ENCODE measurements around the gene GTPBP4. TPM values are rescaled to one million over a fixed set of nuclear protein-coding genes. Genes with fewer than 3 reads are reported as not detected.

The GTPBP4 gene
- total and polyA plus RNA-seq, 9 of the 15 experiments (the other 6 are each of a cell fraction or from before 2014, with no cell fraction given) = 79.0 to 155 (median 128) TPM

DNA sequence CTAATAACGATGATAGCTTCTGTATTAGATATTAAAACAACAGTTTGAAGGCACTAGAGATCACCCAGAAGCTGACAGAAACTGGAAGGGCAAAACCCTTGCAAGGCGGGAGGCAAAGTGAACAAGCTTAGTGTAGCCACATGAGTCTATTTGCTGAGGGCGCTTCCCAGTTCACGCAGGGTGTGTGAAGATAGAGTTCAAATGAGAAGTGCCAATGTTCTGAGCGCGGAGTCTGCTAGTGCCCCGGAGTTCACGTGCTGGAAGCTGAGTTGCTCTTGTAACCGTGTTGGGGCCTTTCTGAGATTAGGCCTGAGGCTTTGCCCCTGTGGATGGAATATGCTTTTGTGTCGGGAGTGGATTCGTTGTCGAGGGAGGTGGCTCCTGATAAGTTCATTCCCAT is 16.6 kb upstream of the GTPBP4 start:
- WGBS (ENCODE audit: insufficient coverage, low coverage, missing lambda C conversion rate) = 15% methylated on average over 12 of the region's 12 CpGs
- Histone ChIP-seq H3K27me3 (ENCODE audit: control insufficient read depth in 2 of 2, insufficient read depth in 2 of 2, low read length in 2 of 2) (peaks cover 36 to 43% of the 10 kb centered on the region in 2 experiments), H3K36me3 (ENCODE audit: control insufficient read depth, insufficient read depth, low read length) (no peaks in the 10 kb centered on the region), H3K79me2 (ENCODE audit: control insufficient read depth, insufficient read depth, low read length) (no peaks in the 10 kb centered on the region), H3K4me1 (replicated peaks in 1 of 2; ENCODE audit: control insufficient read depth in 2 of 2, insufficient read depth in 2 of 2, low read length in 2 of 2) (0 out of 5 replicates have a peak, but pooled peaks cover 0 to 3% of the 10 kb centered on the region in 2 experiments), H2AFZ (ENCODE audit: low read depth, low read length) (no peak overlapping the region), H3K27ac (ENCODE audit: extremely low read depth, low read depth, low read length) (no peak overlapping the region), H3K9ac (ENCODE audit: insufficient read depth in 1 of 2, low read depth in 2 of 2, low read length in 2 of 2) (no peak overlapping the region), H3K9me3 (replicated peaks; ENCODE audit: control insufficient read depth, insufficient read depth, low read depth, low read length) (peaks cover 4% of the 10 kb centered on the region), H4K20me1 (replicated peaks; ENCODE audit: control insufficient read depth, insufficient read depth, low read length) (no peaks in the 10 kb centered on the region; the same call in 1 of the 2 replicates), H3K4me3 (no peak overlapping the region), H3K4me2 (ENCODE audit: insufficient read depth, low read length) (no peak overlapping the region), H3K9me1 (ENCODE audit: control insufficient read depth, insufficient read depth, low read length) (no peaks in the 10 kb centered on the region)
- ATAC-seq (no peak), DNase-seq (ENCODE audit: extremely low read depth in 1 of 4, low spot score in 3 of 4) (no peak), FAIRE-seq (no peak)
- BruUV-seq (replicated peaks) = no TSS peak
- ChIA-PET CTCF (ENCODE audit: low intra/inter-chr PET ratio) (no interaction called here), POLR2A (interaction anchor here (0.9 kb wide), 2 partner anchors 14 to 17 kb away, joined by 3 to 4 read pairs; partner anchors contain the start of gene GTPBP4)
- in situ Hi-C loops (cut with MboI) = no loop called here
- intact Hi-C loops (cut with micrococcal nuclease) = no loop called here
- TF ChIP-seq ZBTB7A (IDR thresholded peaks at IDR 0.05; ENCODE audit: borderline replicate concordance, control insufficient read depth, low read depth, low read length) (no peak), NELFE (IDR thresholded peaks at IDR 0.05; ENCODE audit: insufficient read depth, insufficient read length) (no peak), RBM15 (IDR thresholded peaks at IDR 0.05; ENCODE audit: insufficient read depth, low read length) (no peak)
- TF ChIP-seq, protein P1, sequence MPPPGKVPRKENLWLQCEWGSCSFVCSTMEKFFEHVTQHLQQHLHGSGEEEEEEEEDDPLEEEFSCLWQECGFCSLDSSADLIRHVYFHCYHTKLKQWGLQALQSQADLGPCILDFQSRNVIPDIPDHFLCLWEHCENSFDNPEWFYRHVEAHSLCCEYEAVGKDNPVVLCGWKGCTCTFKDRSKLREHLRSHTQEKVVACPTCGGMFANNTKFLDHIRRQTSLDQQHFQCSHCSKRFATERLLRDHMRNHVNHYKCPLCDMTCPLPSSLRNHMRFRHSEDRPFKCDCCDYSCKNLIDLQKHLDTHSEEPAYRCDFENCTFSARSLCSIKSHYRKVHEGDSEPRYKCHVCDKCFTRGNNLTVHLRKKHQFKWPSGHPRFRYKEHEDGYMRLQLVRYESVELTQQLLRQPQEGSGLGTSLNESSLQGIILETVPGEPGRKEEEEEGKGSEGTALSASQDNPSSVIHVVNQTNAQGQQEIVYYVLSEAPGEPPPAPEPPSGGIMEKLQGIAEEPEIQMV (tag; conservative IDR thresholded peaks at IDR 0.05; ENCODE audit: low read depth) = no peak
- TF ChIP-seq, protein P2, sequence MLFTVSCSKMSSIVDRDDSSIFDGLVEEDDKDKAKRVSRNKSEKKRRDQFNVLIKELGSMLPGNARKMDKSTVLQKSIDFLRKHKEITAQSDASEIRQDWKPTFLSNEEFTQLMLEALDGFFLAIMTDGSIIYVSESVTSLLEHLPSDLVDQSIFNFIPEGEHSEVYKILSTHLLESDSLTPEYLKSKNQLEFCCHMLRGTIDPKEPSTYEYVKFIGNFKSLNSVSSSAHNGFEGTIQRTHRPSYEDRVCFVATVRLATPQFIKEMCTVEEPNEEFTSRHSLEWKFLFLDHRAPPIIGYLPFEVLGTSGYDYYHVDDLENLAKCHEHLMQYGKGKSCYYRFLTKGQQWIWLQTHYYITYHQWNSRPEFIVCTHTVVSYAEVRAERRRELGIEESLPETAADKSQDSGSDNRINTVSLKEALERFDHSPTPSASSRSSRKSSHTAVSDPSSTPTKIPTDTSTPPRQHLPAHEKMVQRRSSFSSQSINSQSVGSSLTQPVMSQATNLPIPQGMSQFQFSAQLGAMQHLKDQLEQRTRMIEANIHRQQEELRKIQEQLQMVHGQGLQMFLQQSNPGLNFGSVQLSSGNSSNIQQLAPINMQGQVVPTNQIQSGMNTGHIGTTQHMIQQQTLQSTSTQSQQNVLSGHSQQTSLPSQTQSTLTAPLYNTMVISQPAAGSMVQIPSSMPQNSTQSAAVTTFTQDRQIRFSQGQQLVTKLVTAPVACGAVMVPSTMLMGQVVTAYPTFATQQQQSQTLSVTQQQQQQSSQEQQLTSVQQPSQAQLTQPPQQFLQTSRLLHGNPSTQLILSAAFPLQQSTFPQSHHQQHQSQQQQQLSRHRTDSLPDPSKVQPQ (CRISPR knock-in tag; IDR thresholded peaks at IDR 0.05; ENCODE audit: borderline replicate concordance) = no peak
- TF ChIP-seq, protein P3, sequence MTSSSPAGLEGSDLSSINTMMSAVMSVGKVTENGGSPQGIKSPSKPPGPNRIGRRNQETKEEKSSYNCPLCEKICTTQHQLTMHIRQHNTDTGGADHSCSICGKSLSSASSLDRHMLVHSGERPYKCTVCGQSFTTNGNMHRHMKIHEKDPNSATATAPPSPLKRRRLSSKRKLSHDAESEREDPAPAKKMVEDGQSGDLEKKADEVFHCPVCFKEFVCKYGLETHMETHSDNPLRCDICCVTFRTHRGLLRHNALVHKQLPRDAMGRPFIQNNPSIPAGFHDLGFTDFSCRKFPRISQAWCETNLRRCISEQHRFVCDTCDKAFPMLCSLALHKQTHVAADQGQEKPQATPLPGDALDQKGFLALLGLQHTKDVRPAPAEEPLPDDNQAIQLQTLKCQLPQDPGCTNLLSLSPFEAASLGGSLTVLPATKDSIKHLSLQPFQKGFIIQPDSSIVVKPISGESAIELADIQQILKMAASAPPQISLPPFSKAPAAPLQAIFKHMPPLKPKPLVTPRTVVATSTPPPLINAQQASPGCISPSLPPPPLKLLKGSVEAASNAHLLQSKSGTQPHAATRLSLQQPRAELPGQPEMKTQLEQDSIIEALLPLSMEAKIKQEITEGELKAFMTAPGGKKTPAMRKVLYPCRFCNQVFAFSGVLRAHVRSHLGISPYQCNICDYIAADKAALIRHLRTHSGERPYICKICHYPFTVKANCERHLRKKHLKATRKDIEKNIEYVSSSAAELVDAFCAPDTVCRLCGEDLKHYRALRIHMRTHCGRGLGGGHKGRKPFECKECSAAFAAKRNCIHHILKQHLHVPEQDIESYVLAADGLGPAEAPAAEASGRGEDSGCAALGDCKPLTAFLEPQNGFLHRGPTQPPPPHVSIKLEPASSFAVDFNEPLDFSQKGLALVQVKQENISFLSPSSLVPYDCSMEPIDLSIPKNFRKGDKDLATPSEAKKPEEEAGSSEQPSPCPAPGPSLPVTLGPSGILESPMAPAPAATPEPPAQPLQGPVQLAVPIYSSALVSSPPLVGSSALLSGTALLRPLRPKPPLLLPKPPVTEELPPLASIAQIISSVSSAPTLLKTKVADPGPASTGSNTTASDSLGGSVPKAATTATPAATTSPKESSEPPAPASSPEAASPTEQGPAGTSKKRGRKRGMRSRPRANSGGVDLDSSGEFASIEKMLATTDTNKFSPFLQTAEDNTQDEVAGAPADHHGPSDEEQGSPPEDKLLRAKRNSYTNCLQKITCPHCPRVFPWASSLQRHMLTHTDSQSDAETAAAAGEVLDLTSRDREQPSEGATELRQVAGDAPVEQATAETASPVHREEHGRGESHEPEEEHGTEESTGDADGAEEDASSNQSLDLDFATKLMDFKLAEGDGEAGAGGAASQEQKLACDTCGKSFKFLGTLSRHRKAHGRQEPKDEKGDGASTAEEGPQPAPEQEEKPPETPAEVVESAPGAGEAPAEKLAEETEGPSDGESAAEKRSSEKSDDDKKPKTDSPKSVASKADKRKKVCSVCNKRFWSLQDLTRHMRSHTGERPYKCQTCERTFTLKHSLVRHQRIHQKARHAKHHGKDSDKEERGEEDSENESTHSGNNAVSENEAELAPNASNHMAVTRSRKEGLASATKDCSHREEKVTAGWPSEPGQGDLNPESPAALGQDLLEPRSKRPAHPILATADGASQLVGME (CRISPR knock-in tag; IDR thresholded peaks at IDR 0.05) = no peak
- TF ChIP-seq, protein P4, sequence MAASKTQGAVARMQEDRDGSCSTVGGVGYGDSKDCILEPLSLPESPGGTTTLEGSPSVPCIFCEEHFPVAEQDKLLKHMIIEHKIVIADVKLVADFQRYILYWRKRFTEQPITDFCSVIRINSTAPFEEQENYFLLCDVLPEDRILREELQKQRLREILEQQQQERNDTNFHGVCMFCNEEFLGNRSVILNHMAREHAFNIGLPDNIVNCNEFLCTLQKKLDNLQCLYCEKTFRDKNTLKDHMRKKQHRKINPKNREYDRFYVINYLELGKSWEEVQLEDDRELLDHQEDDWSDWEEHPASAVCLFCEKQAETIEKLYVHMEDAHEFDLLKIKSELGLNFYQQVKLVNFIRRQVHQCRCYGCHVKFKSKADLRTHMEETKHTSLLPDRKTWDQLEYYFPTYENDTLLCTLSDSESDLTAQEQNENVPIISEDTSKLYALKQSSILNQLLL (CRISPR knock-in tag; IDR thresholded peaks at IDR 0.05; ENCODE audit: borderline replicate concordance) = no peak

All from K562 (cell line).